Fibroblast of skin of right biceps (primary cell): ENCODE data around the gene COL8A2.
A peak's percentile ranks its signal among the peaks of the same experiment; 100 is the strongest.

Experiments
- DNase-seq: peaks from one replicate; pipeline ENCODE4 v3.0.0-alpha.2; 2013

Gene COL8A2

DNA sequence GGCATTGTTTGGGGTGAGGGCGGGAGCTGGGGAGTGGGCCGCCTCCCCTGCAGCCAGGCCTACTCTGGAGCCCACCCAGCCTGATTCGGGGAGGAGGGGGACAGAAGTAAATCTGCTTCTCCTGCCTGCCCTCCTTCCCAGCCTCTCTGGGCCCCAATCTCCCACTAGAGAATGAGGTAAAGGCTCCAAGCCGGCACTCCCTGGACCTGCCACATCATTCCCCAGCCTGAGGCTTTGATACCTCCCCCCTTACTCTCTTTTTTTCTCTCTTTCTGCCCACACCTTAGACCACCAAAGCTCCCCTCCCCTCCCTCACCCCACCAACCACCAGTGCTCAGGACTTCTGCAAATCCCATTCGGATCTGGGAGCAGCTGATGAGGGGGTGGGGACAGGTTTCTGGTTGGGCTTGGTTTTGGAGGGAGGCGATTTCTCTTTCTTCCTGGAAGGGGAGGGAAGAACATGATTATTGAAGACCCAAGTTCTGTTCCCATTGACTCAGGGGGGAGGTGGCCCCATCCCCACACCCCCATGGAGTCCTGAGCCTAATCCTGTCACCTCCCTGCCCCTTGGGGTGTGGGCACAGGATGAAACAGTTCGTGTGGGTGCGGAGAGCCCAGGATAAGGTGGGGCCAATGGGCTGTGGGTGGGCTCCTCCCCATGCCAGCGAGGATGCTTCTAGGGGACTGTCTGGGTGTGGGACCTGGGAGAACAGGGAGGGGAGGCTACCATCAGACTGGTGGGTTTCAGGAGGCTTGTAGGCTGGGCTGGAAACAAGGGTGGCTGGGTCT is 32.3 kb upstream of the COL8A2 start:
- peak; percentile 47 for DNase-seq

DNA sequence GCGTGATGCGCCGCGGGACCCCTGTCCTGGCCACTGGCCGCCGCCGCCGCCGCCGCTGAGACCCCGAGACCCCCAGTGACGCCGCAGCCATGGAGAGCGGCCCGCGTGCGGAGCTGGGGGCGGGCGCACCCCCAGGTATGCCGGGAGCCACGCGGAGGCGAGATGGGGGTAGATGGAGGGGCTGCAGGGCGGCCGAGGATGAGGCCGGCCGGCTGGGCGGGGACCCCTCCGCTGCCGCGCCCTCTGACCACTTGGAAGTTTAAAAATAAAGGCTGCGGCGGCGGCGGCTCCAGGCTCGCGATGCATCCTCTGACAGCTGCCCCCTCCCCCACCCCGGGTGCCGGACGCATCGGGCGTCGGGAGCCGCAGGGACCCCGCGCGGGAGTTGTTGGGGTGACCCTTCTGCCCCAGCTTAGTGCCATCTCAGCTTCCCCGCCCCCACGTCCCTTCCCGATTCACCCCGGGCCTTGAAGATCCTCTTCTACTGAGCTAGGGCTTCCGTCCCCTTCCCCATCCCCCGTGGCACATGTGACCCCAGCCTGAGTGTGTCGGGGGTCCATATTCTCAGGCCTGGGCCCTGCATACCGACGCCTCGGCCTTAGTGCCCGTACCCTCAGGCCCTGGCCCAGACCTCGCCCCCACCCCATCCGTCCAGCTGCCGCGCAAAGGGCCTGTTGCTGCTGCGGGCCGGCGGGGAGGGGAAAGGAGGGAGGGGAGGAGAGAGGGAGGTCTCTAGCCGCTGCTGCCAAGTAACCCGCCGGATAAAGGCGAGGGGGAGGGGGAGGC is 31.5 kb upstream of the COL8A2 start:
- peak; percentile 72 for DNase-seq

DNA sequence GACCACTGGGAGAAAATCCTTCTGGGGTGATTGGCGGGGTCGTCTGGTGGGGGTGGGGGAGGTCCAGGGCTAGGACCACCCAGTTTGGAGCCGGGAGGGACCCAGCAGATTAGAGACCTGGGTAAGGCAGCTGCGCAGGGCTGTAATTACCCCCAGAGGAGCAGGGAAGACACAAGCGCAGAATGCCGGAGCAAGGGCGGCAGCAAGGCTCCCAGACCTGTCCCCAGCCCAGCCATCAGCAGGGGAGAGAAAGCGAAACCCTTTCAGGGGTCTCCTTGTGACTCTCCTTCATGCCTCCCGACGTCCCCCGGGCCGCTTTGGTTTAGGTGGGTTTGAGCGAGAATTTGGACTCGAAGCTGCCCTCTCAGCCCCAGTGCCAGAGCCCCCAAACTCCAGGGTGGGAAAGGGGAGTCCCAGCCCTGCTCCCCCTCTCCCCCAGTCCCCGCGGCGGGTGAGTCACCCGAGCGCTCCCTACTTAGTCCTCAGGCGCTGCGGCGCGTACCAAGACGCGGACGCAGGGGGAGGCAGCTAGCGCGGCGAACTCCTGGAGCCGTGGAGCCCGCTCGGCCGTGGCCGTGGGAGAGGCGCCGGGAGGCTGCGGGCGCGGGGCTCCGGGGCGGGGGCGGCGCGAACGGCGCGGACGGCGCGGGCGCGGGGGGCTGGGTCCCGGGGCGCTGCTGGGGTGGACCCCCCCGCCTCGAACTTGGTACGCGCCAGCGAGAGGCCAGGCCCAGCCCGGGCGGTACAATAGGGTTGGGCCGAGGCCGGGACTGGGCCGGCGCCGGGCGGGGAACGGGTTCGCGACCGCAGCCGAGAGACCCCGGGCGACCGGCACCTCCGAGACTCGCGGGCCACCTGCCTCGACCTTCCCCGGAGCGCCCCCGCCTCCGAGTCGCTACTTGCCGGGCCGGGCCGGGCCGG is 30.6 kb upstream of the COL8A2 start, which contains the start of gene MAP7D1:
MAP7D1 (plus strand) TSS at position 753 of the 921 bp plus-strand sequence. CDS start 258 bp downstream, outside the sequence.
- DNase-seq: peak; percentile 90

DNA sequence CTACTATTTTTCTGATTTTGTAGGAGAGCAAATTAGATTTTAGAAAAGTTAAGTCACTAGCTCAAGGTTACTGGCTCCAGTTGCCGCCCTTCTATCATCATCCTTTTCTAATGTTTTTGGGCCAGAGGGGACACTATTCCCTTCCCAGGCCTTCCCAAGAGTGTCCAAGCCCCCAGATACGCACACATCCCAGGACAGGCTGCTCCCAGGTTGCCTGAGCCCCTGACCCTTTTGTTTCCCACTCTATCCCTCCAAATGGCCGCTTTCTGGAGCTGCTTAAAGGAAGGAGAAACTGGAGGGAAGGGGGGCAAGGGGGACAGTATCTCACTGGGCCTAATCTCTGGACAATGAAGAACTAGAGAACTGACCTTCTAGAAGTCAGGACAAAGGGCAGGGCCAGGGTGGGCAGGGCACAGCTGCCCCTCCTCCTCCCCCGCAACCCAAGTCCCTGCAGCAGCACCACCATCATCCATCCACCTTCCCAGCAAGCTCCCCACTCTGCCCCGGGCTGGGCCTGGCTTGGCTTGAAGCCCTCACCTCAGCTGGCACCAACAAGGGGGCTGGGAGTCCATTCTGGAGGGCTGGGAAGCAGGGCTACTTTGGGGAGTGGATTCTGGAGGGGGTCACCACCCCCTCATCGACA is 29.9 kb upstream of the COL8A2 start:
- DNase-seq: no peak

DNA sequence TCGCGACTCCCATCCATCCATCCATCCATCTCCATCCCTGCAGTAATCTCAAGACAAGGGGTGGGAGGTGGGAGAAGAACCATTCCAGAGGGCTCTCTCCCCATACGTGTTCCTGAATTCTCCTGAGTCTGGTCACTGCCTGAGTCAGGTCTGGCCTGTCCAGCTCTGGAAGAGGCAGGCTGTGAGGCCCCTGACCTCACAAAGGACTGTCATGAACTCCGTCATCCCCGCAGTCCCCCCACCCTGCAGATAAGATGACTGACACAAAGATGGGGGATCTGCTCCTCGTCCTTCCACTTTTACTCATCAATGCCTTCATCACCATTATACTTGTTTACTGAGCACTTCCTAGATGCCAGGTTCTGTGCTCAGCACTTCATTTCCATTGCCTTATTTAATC is 29.3 kb upstream of the COL8A2 start:
- no peak for DNase-seq

DNA sequence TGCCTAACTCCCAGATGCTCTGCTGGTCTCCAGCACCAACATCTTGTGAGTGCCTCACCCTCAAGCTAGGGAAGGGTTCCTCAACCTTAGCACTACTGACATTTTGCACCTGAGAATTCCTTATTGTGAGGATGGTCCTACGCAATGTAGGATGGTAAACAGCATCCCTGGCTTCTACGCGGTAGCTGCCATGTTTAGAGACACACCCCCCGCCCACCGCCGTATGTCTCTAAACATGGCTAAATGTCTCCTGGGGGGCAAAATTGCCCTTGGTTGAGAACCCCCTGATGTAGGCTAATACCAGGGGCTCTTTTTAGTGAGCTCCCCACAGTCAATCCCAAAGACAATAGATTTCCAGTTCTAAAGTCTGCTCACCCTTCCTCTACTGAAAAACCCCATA is 28.5 kb upstream of the COL8A2 start:
- no peak for DNase-seq

DNA sequence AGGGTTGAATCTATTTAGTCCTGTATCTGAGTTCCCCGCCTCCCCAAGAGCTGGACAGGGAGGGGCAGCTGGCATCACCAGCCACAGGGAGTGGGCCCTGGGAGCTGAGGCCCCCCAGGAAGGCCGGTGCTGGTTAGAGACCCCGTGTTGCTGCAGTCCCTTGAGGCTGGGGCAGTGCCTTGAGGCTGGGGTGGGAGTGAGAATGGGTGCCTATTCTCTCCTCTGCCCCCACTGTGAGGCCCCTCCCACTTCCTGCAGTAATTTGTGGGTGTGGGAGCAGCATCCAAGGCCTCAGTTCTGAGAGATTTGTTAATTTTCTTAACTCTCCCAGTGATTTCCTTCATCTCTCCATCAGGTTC is 26.8 kb upstream of the COL8A2 start:
- no peak for DNase-seq

DNA sequence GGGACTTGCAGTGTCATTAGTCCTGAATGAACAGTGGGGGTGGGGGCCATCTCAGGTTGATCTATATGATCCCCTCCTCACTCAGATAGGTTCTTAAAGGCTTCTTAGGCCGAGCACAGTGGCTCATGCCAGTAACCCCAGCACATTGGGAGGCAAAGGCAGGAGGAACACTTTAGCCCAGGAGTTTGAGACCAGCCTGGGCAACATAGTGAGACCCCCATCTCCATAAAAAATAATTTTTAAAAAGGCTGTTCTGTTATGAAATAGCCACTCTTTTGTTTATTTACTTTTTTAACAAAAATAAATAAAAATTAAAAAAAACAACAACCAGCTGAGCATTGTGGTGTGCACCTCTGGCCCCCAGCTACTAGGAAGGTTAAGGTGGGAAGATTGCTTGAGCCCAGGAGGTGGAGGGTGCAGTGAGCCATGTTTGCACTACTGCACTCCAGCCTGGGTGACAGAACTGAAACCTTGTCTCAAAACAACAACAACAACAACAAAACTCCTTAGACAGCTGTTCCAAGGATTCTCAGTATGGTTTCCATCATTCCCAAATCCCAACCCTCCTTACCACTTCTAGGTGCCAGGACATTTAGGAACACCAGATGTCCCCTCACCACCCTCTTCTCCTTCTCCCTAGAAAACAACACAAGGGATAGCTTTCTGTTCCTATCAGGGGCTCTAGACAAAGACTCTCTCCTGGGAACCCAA is 26.3 kb upstream of the COL8A2 start:
- DNase-seq: no peak

DNA sequence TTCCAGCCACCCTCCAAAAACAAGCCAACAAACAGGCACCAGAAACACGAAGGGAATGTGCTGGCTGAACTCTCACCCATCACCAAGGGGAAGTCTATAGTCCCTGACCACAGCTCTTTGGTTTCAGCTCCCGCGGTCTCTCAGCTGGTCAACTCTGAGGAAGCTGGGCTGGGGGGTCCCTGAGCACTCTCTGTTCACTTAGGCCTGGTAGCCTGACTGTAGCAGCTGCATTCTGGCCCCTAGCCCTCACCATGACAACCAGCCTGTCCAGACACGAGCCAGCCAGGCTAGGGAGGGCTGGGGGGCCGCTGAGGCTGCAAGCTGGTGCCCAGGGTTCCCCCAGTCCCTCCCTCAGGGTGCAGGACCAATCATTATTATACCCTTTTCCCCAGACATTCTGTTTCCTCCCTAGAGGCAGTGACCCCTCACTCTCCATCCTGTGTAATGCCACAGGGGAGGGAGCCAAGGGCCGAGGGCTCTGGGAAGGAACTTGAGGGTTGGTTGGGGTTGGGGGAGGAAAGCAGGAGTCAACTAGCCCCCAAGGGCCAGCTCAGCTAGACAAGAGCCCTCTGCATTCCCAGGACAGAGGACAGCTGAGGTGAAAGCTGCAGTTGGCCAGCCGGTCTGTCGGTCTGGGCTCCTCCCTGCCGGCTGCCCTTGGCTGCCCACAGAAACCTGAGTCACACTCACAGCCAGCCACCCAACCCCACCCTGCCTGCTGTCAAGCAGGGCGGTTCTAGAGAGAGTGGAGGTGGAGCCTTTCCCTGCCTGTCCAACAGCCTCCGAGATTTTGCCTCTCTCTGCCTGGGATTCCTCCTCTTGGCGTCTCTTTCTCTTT is 25.5 kb upstream of the COL8A2 start:
- peak; percentile 94 for DNase-seq

DNA sequence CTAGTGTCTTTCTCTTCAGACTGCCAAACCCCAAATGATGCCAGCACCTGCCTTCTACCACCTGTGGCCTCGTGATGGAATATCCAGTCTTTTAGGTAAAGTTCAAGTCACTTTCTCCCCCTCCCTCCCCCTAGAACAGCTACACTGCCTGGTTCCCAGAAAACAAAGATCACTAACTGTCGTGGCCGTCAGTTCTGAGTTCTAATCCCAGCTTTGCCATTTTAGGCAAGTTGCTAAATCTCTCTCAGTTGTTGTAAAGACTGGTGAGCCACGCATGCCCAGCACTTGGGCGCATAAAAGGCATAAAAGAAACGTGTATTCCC is 24.9 kb upstream of the COL8A2 start:
- no peak for DNase-seq

DNA sequence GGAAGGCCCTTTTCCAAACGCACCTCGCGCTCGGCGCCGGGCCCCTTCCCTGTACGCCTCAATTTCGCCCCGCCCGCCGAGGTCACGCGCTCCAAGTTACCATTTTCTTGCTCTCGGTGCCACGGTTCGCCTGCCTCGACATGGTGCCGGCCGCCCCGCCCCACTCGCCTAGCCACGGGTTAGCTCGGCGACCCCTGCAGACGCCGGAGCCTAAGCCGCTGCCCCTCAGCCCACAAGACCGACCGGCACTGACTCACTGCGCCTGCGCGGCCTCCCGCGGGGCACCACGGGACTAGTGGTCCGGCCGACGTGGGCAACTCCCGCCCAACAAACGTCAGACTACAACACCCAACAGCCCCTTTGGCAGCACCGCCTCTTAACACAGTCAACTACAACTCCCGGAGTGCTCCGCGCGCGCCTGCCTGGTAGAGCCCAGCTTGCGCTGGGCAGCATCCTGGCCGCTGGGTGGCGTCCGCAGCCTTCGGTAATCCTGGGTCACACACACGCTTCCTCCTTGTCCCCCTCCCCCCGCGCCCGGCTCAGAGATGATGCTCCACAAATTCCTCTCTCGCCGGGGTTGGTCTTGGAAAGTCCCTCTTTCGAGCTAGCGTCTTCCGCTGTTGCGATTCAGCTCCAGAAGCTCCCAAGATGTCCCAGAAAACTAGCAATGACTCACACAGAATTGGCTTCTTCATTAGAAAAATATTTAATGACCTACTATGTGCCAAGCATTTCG is 24.4 kb upstream of the COL8A2 start, which contains the start of gene TRAPPC3:
TRAPPC3 (minus strand) TSS at position 250 of the 736 bp plus-strand sequence; CDS start at position 142, 108 bp downstream.
- DNase-seq: peak; percentile 100

DNA sequence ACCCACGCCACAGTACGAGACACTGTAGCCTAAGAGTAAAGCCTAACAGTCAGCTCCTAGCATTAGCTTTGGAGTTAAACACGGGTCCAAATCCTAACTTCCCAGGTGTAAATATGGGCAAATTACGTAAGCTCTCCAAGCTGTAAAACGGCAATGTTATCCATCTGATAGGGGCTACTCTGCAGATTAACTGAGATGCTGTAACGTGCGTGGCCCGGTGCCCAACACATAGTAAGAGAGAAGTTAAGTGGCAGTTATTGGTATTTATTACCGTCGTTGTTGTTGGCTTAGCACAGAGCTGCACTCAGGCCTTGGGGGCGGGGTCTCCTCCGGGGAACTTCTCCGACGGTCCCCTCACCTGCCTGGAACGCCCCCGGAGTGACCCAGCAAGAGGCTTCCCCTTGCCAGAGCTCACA is 23.8 kb upstream of the COL8A2 start:
- no peak for DNase-seq

DNA sequence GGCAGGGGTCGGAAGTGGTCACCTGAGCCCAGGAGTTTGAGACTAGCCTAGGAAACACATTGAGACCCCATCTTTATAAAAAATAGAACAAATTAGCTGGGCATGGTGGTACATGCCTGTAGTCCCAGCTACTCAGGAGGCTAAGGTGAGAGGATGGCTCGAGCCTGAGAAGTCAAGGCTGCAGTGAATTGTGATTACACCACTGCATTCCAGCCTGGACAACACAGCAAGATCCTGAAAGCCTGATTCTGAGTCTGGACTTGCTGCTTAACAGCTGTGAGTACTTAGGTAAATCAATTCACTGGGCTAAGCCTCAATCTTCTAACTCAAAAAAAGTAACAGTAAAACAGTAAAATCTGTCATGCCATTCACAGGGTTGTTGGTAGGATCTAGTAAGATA is 19.4 kb upstream of the COL8A2 start:
- no peak for DNase-seq

DNA sequence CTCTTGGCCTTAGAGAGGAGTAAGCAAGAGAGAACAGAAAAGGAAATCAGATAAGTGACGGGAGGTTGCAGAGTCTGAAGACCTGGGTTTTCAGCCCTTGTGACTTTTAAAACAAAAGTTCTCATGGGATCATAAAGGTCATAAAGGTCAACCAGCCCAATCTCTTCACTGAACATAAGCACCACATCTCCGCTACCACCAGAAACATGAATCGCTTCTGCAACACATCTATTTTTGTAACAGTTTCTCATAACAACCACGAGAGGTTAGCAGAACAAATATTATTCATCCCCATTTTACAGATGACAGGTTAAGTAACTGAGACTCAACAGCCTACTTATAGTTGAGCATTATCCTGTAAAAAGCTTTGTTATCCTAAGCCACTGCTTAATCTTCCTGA is 18.4 kb upstream of the COL8A2 start:
- DNase-seq: no peak

DNA sequence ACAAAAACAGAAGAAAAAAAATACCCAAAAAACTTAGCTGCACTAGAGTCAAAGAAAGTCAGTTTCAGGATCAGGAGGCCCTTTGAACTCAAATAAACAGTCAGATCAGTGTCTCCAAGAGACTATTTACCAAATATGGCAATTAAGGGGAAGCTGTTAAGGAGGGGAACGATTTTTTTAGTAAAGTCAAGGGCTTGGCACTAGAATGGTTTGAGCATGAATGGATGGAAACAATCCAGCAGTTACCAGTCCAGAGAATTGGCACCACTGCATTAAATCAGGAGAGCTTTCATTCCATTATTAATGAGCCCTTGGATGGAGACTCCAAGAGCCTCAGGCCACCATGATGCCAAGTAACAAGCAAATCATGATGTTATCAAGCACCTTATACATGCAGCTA is 17.1 kb upstream of the COL8A2 start:
- no peak for DNase-seq

DNA sequence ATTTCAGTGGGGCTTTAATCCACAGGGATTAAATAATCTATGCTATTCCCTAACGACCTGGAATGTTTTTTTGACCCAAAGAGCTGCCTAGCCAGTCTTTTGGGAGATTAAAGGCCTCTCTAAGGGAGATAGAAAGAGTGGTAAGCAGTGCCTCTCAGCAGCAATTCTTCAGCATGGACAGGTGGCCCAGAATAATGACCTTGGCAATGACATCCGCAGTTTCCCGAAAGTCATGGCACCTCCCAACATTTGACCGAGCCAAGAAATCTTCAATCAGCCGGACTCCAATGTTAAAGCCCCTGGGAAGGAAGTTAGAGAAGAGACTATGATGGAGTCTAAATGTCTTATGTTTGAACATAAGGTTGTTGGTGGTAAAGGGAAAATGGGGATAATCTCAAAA is 14.5 kb upstream of the COL8A2 start:
- DNase-seq: no peak

DNA sequence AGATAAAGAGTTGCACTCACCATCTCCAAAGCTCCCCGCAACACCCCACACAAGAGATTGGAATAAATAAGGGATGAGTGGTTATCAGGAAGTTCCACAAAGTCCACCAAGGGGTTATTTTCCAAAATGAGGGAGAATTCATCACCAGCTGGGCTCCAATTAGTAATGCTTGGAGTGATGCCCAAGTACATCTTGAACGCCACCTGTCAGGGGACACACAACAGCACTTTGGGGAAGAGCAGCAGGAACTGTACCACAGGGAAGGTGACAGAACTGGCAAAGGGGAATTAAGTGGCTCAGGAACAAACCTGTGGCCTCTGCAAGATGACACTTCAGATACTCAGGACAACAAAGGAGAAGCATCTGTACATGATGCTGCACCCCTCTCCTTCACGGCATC is 12.8 kb upstream of the COL8A2 start:
- no peak for DNase-seq

DNA sequence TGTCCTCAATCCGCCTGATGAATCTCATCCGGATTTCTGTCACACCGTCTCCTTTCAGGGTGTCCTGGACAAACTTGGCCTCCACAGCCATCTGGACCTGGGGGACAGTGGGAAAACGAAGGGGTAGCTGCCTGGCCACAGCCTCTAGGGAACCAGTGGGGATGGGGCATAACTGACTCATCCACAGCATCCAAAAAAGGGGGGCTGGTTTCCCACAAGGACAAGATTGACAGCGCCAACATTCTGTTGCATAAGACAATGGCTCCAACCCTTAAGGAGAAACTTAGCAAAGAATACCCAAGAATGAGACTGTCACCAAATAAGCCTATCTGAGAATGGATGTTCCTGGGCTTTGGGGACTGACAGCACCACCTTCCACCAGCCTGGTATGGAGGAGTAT is 12.2 kb upstream of the COL8A2 start:
- DNase-seq: no peak

DNA sequence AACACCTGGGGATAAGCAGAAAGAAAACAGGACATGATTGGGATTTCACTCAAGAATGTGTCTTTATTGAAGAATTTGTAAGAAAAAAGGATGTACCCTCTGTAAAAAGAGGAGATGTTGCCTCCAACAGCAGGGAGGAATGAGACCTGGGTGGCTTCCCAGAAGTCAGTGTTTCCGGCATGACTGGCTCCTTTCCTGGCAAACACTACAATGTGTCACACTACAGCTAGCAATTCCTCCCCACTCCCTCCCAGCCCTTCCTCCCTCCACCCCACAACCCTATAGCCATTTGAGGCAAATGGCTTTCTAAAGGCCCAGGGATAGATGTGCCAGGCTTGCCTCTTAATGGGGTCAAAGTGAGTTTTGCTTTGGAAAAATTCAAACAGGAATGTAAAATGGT is 11.5 kb upstream of the COL8A2 start:
- DNase-seq: peak; percentile 93

DNA sequence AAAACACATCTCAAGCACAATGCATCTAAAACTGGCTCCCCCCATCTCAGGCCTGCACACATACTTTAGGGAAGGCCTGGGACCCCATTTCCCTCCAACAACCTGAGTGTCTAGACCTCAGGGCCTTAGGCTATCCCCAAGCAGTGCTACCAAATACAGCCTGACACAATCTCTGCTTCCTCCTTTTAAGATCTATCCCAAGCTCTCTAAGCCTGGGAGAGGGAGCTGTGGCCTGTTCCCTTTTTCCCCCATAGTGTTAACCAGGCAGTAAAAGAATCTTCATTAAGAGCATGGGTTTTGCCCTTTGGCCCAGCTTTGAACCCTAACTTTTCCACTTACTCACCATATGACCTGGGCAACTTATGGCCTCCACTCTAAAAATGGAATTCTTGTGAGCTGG is 10.8 kb upstream of the COL8A2 start:
- no peak for DNase-seq

DNA sequence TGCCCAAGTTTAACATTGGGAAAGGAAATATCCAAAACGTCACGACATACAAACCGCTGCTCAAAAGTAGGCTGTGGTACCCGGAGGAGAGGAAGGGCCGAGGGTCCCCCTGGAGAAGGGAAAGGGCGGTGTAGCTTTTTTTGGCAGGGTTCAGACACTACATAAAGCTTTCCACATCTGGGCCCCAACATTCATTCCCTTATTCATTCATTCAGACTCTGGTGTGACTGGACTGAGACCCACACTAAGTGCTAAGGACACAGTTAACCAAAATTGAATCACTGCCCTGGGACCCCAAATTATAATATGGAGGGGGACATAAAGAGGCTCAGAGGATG is 10.3 kb upstream of the COL8A2 start:
- DNase-seq: no peak
